Stimulated activated CD4-positive, alpha-beta T cell treated with anti-CD3 and anti-CD28 coated beads, Interleukin-2, amount 100 ng/mL, for 4 hours (primary cell): Measurements from ENCODE around the gene C5orf63.
"Not testable (repeated sequence)": the region's sequence is repeated elsewhere in the genome, so short reads cannot be mapped to it uniquely, and the experiment has no call there.

ENCODE experiments used
- DNase-seq: peaks from one replicate; pipeline ENCODE4 v3.0.0-alpha.2; 2020; ENCODE audit warnings: low read depth

Gene C5orf63

DNA sequence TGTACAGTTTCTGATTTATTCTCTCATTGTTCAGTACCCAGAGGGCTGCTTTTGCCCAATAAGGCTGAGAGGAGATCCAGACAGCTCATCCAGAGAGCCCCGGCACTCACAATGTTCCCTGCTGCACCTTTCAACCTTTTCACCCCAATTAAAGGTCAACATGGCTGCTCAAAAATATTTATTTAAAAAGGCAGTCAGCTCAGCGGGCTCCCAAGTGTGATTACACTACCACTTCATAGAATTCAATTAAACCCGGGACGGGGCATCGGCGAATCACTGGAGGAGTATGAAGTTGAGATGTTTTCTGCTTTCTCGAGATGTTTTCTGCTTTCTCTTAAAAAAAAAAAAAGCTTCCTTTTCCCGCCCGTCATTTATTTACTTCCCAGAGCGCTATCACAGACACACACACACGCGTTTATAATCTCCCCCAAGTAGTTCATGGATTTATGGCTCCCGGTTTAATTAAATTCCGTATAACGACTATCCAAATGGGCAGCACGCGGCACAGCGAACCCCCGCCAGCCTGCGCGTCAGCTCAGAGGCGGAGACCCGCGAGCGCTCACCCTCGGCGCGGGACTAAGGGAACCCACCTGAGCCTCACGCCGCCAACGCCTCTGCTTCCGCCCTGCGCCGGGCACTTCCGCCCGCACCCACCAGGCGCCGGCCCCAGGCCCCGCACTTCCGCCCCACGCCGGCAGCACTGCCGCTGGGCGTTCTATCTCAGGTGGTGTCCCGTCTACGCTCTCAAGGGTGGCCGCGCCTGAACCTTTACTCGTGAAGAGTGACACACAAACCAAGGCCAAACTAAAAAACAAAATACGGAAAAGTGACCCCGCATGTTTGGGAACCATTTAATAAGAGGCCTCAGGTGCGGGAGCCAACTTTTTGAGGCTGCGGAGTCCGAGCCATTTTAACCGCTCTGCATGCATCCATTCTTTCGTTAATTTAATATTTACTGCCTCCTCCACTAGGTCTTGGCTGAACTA, at the start of gene C5orf63:
TSS of gene C5orf63 (minus strand) at position 642 of the 986 bp plus-strand sequence. CDS start 14,507 bp downstream, outside the sequence.
- peak; percentile 40 for DNase-seq

DNA sequence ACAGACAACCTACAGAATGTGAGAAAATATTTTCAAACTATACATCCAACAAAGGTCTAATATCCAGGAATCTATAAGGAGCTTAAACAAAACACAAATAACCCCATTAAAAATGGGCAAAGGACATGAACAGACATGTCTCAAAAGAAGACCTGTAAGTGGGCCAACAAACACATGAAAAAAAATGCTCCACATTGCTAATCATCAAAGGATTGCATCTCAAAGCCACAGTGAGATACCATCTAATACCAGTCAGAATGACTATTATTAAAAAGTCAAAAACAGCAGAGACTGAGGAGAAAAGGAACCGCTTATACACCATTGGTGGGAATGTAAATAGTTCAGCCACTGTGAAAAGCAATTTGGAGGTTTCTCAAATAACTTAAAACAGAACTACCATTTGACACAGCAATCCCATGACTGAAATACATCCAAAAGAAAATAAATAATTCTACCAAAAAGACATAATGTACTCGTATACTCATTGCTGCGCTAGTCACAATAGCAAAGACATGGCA, 39.1 kb upstream of the C5orf63 start:
- no peak for DNase-seq

DNA sequence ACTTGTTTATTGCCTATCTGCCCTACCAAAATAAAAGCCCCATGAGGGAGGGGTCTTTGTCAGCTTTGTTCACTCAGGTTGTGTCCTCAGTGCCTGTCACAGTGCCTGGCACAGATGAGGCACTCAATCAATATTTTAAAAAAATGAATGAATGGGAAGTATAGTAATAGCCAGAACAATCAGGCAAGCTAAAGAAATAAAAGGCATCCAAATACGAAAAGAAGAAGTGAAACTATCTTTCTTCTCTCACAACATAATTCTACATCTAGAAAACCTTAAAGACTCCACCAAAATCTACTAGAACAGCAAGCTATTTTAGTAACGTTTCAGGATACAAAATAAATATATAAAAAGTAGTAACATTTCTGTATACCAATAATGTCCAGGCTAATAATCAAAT, 37.8 kb upstream of the C5orf63 start:
- no peak for DNase-seq

DNA sequence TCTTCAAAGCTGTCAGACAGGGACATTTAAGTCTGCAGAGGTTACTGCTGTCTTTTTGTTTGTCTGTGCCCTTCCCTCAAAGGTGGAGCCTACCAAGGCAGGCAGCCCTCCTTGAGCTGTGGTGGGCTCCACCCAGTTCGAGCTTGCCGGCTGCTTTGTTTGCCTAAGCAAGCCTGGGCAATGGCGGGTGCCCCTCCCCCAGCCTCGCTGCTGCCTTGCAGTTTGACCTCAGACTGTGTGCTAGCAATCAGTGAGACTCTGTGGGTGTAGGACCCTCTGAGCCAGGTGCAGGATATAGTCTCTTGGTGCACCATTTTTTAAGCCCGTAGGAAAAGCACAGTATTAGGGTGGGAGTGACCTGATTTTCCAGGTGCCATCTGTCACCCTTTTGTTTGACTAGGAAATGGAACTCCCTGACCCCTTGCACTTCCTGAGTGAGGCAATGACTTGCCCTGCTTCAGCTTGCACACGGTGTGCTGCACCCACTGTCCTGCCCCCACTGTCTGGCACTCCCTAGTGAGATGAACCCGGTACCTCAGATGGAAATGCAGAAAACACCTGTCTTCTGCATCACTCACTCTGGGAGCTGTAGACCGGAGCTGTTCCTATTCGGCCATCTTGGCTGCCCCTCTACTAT, 35.4 kb upstream of the C5orf63 start:
- DNase-seq = not testable (repeated sequence)

DNA sequence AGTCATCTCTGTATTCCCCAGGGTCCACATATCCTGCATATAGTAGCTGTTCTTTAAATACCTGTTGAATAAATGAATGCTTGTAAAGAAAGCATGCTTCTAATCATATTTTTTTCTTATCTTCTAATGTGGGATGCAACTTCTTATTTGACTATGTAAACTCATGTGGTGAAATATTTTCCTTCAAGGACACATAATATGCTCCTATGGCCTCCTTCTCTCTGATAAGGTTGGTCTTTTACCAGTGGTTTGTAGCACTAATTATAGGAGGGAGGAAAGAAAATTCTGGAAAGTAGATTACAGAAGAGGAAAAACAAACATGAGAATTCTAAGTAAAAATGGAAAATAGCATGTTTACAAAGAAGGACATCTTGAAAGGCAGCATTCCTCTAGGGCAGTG, 28.6 kb upstream of the C5orf63 start:
- DNase-seq = no peak

DNA sequence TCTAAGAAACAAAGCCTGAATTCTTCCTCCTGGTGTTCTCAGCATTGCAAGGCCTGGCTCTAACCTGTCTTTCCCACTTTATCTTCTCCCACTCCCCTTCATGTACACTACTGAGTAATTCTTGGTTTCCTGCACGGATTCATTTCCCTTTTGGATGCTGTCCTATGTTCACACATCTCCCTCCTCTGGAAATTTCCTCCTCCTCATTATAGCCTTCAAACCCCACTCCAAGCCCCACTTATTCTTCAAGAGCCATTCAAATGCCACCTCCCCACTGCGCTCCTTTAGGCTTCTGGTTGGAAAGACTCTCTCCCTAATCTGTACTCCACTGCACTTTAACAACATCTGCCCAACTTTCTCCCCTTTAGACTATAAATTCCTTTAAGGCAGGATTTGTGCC, 28.2 kb upstream of the C5orf63 start:
- DNase-seq = no peak

DNA sequence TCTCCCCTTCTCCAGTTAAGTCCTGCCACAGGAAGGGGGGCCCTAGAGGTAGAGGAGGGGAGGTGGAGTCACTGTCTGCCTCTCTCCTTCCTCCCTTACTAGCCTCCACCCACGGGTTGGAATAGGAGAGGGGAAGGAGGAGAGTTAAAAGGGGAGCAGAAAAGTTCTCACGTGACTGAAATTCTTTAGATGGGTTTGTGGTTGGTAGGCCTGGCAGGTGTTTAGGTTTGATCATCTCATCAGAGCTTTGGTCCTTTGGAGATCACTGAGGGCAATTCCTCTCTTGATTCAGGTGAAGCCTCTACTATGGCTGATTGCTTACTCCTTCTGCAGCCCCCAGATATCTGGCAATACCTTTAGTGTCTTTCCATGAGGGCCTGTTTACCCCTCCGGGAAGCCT, 24.9 kb upstream of the C5orf63 start:
- DNase-seq = no peak

DNA sequence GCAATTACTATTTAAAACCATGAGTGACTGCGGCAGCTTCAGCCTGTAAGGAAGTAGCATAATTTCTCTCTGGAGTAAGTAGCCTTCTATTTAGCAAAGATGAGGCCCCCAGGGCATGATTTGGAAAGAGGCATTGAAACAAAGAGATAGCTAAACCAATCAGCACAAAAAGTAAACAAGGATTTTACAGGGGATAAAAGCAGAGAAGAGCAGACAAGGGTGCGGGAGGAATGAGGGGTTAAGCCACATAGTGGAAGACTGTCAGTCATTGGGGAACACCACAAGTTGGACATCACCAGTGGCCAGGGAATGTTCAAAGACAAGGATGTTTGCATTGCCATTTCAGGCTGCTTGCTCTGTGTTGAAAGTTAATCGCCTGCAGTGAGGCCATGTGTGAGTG, 24.0 kb upstream of the C5orf63 start:
- no peak for DNase-seq

DNA sequence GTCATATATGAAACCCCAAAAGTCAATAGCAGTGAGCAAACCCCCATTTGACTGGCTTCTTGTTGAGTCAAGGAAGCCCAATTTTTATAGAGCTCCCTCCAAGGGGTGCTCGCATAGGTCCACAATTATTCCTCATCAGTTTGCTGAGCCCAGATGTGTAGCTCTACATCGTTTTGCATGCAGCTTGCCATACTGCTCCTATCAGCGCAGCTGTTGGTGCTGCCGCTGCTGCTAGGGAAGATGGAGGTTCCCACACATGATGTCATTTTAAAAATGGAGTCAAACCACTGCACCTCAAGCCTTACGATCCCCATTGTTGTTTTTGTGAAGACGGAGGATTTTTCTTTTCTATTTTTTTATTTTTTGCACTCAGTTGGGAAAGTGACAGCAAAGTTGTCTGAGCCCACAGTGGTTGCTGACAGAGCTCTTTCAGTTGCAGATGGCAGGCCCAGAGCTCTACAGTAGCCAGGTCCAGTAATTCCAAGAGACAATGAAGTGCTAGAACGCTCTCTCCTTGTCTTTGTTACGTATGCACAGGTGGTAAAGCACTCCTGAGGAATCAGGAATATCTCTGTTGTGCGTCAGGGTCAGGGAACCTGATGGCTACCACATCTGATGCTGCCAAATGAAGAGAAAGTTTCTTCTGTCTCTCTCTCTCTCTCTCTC, 23.2 kb upstream of the C5orf63 start:
- DNase-seq = no peak

DNA sequence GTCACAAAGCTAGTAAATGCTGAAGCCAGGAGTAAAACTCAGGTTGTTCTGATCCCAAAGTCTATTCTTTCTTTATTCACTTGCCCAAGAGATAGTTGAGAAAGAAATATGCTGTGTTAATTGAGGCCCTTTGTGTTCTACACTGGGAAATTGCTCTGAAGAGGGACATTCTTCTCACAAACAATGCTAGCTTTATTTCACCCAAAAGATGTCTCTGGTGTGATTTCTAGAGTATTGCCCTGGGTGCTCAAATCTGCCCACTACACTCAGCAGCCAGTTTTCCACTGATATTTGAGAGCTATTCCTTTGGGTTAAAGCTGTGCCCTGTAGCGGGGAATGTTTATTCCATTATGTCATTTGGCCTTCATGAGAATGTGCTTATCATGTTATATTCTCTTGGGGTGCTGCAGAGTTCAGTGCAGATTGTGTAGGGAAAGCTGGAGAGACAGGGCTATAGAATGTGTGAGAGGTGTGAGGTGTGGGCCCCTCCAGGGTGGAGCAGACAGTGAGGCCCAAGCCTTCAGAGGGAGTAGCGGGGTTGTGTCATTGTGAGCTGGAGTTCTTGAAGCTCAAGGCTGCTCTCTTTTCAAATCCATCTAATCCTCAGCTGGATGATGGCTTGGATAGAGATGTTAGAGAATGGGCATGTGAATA, 21.0 kb upstream of the C5orf63 start:
- no peak for DNase-seq

DNA sequence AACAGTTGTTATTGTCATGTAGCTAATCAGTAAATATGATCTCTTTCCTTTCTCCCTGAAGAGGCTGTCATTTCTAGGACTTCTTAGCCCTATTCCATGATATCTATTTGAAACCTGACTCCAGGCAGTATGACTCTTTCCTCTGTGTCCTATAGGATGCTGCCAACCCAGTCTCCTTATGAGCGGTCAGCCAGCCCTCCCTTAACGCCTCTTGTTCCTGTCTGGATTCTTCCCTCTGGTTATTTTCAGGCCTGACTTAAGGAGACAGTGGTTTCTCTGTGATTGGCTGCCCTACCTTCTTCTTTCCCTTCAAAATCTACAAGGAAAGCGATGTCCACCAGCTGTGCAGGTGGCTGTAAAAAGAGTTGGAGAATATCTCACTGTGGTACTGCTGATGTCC, 19.4 kb upstream of the C5orf63 start:
- no peak for DNase-seq

DNA sequence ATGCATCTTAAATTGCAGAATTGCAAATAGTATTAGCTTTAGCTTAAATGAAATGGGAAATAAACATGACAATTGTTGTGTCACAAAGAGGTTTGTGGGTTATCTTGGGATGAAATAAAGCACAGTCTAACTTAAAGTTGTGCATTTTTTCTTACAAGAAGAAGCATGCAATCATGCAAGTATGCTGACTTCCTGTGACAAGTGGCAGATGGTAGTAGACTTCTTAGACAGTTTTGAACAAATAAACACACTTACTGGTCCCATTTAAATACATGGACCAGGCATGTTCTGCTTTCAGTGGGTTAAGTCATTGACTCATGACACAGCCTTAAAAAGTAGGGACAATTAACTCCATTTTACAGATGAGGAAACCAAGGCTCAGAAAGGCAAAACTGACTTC, 15.9 kb upstream of the C5orf63 start:
- DNase-seq = no peak

DNA sequence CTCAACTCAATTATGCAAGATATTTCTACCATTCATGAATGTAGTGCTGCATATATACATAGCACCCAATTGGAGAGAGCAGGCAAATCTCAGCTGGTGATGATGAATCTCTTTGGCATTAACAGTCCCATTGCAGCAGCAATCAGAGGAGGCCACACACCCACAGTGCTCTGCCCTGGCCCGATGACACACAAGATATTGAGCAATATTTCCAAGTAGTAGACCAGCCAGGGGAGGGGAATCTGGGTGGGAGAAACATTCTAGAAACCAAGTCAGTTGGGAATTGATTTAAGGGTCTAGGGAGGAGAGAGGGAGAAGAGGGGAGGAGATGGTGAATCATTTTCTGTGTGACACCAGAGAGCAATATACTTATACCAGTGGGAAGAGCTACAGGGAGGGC, 14.9 kb upstream of the C5orf63 start:
- DNase-seq = no peak

DNA sequence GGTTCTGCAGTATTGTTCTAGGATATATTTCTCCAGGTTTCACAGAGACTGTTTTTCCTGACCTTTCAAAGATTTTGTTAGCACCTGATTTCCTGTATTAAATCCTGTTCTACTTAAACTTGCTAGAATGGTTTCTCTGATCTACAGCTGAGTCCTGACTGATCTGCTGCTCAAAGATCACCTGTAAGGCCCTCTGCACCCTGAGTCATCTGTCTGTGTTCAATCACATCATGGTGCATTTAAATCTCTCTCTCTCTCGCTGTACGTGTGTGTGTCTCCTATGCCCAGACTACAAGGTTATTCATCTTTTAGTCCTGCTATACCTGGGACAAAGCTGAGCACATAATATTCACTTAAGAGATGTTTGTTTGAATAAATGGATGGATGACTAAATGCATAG, 13.3 kb upstream of the C5orf63 start:
- DNase-seq = no peak

DNA sequence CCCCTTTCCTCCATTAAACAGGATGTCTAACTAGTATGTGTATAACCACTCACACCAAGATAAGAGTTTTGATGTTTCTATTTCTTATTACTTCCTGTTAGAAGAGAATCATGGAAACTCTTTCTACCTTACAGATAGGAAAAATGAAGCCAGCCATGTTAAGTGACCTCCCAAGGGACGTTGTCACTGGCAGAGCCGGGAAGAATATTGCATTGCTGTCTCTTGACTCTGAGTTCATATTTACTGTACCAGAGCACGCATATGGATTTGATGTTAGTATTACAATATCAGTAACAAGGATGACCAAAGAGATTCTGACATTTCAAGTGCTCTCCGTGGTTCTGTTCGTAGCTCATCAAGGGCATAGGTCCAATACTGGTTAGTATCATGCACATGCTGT, 12.5 kb upstream of the C5orf63 start:
- no peak for DNase-seq

DNA sequence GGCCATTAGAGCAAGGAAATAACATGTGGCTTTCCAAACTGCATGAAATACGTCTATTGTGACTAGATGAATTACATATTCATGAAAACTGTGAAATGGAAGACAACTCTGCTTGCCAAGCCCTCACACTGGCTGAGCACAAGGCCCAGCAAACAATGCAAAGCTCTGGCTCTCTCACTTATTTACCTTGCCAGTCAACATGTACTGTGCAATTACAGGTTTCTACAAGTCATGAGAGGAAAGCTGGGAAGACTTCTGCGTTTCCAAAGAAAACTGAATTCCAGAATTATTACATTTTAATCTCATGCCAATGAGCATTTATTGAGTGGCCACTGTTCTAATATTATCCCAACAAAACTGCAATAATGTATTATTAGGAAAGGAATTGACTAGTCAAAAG, 12.1 kb upstream of the C5orf63 start:
- no peak for DNase-seq

DNA sequence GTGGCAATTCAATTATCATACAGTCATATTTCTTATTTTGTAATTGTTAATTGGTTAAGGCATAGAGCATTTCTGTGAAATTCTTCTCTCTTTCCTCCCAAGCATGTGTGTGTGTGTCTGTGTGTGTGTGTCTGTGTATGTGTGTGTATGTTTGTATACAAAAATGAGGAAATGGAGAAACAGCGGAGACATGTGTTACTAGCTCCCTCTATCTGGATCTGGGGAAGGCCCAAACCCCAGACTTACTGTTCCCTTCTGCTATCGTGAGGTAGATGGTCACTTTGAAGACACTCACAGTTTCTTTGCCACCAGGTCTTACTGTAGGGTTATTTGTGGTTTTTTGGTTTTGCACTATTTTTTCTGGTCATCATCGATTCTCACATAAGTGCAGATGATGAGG, 11.4 kb upstream of the C5orf63 start:
- DNase-seq = no peak

DNA sequence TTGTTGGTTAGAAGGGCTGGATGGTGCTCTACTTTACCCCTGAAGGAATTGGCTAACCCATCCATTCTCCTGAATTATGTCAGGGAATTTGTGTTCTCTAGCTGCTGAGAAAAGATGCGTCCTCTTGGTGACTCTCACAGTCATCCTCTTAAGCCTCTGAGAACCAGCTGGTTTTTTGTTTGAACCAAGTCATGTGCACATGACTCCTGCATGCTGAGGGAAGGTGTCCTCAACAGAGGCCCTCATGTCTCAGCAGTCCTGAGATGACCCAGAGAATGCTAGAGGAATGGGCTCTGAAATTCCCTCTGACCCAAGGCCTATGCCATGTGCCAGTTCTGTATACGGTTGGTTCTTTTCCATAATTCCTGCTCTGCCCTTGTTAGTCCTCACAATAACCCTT, 10.4 kb upstream of the C5orf63 start:
- DNase-seq = no peak

DNA sequence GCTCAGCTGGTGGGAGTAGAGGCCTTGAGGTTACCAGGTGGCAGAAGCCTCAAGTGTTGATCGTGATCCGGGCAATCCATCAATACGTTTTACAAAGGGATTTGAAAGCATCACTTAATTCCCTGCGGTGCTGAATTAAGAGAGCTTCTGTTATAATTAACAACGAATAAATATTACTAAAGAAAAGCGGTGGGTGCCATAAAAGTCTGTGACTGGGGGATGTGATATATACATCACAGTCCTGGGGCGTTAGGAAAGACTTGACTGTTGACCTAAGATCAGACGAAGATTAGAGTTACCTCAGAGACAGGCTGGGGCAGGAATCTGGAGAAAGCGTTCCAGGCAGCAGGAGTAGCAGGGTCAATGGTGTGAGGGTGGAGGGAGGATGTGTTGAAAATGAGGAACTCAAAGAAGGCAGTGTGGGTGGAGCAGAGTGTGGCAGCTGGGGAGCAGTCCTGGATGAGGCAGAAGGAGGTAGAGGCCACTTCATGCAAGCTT, 6.7 kb upstream of the C5orf63 start:
- no peak for DNase-seq

DNA sequence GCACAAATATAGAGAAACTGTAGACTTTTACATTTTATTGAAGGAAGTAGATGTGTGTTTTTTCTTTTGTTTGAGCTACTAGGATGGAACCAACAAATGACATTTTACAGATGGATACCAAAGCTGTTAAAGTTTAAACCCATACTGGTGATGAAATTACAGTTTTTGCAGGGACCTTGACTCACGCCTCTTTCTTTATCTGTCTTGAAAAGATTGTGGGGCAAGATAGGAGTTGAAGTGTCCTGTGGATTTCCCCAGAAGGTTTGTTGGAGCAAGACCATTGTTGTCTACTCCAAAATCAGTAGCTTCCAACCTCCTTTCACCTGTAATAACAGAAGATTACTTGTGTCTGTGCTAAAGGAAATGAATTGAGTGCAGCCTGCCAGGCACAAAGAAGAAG, 4.1 kb upstream of the C5orf63 start:
- no peak for DNase-seq

DNA sequence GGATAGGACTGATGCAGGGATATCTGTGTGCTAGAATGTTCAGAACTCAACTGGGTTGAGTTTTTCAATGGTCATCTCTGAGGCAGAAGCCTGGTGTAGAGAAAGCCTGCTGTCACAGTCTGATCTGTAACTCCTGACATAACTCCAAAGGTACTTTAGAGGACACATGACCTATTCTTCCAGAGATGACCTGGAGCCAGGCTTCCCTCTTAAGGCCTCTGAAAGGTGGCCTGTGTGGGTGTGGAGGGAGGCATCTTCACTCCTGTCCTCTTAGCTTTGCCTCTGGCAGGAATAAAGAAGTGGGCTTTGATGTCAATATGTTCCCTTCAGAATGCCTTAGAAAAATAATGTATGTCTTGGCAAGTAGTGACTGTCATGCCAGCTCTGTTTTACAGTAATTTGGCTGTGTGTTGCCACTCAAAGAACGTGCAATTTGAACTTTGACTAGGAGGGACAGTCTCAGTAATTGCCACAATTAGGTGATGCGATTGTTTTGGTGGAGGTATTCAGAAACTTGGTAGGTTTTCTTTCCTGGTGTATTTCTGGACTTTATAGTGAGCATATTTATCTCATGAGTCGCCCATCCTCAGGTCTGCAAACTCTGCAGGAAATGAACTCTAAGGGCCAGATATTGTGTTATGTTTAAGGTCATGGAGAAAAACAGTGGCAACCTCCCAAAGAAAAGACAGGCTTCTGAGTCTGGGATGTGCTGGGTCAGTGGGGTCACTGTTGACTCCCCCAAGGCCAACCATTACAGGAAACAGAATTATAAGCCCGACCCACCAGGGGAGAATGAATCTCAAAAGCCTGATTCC, 3.2 kb upstream of the C5orf63 start:
- no peak for DNase-seq
